HepG2 (cell line): ENCODE measurements around the gene FGFBP1.

Experiments used
- CHCHD3 ChIP-seq: sonication (generic); formaldehyde crosslinking; IDR thresholded peaks from 2 replicates; pipeline ENCODE4 v1.8.0; 2022; ENCODE audit warnings: mild to moderate bottlenecking, missing genetic modification reagents, moderate library complexity
- CTCF ChIP-seq: sonication (generic); formaldehyde crosslinking; IDR thresholded peaks from 2 replicates; pipeline ENCODE4 v1.5.0; 2020; ENCODE audit warnings: mild to moderate bottlenecking, missing genetic modification reagents, moderate library complexity
- ETS1 ChIP-seq: sonication (generic); formaldehyde crosslinking; IDR thresholded peaks from 2 replicates; pipeline ENCODE4 v1.4.0; 2020; ENCODE audit warnings: missing genetic modification reagents
- MED1 ChIP-seq: sonication (generic); formaldehyde crosslinking; IDR thresholded peaks from 2 replicates; pipeline ENCODE4 v1.4.0; 2020; ENCODE audit warnings: missing genetic modification reagents
- SIN3A ChIP-seq: IDR thresholded peaks from 2 replicates; pipeline ENCODE4 v1.6.1; 2011; ENCODE audit warnings: low read depth, mild to moderate bottlenecking, control low read depth, low read length, borderline replicate concordance
- ZBTB46 ChIP-seq: sonication (generic); formaldehyde crosslinking; IDR thresholded peaks from 2 replicates; pipeline ENCODE4 v1.4.0; 2020; ENCODE audit warnings: mild to moderate bottlenecking, missing genetic modification reagents, borderline replicate concordance
- ZNF12 ChIP-seq: sonication (generic); formaldehyde crosslinking; IDR thresholded peaks from 2 replicates; pipeline ENCODE4 v1.5.0; 2020; ENCODE audit warnings: missing genetic modification reagents
- ZSCAN9 ChIP-seq: IDR thresholded peaks from 2 replicates; pipeline ENCODE4 v1.6.1; 2016; ENCODE audit warnings: borderline replicate concordance

- TF ChIP-seq CHCHD3, result no peak
- no peak for TF ChIP-seq ETS1 (CRISPR knock-in tag)
- TF ChIP-seq MED1, result no peak
- TF ChIP-seq CTCF (CRISPR knock-in tag), result no peak
- TF ChIP-seq ZSCAN9 (CRISPR knock-in tag), result no peak
- TF ChIP-seq SIN3A, result no peak
- TF ChIP-seq ZBTB46 (CRISPR knock-in tag), result no peak
- TF ChIP-seq ZNF12, result no peak
Measured at GRCh38 chr4:15982842-15983524, 44.4 kb upstream of the FGFBP1 start.
